Breast epithelium (tissue), 4 donors: ENCODE data around the gene PIK3CB. TPM values are rescaled to one million over a fixed set of nuclear protein-coding genes. Genes with fewer than 3 reads are reported as not detected.

Source experiments
- DNase-seq, 2 donors: peaks; one replicate each; pipeline ENCODE4 v3.0.0-alpha.2; 2019; ENCODE audit warnings: low spot score in 2 of 2
- H3K27ac ChIP-seq, 2 donors: fragments of 200-600 bp; sonication (generic) in 1 of 2; one replicate each; pipeline ENCODE4 v1.5.1; 2016 to 2019; ENCODE audit warnings: mild to moderate bottlenecking in 1 of 2
- H3K27me3 ChIP-seq, 2 donors: fragments of 200-600 bp; sonication (generic) in 1 of 2; one replicate each; pipeline versions ENCODE4 v1.5.1 to v1.6.0; 2017 to 2019; ENCODE audit warnings: control low read depth in 1 of 2, mild to moderate bottlenecking in 1 of 2
- H3K36me3 ChIP-seq: fragments of 200-600 bp; one replicate; pipeline ENCODE4 v1.5.1; 2019
- H3K4me1 ChIP-seq, 2 donors: fragments of 200-600 bp; sonication (generic); one replicate each; pipeline ENCODE4 v1.5.1; 2016 to 2019; ENCODE audit warnings: control low read depth in 1 of 2
- H3K4me3 ChIP-seq, 3 donors: fragments of 200-600 bp; sonication (generic); 1 replicate in 2 of 3; 2 replicates in 1 of 3; pipeline ENCODE4 v1.5.1; 2016 to 2019; ENCODE audit warnings: mild to moderate bottlenecking in 3 of 3, moderate library complexity in 2 of 3
- H3K9me3 ChIP-seq, 2 donors: fragments of 200-600 bp; sonication (generic) in 1 of 2; one replicate each; pipeline ENCODE4 v1.5.1; 2016 to 2019; ENCODE audit warnings: control low read depth in 1 of 2
- CTCF ChIP-seq, 3 donors: fragments of 450-650 bp; IDR thresholded peaks; one replicate each; pipeline ENCODE4 v1.5.1; 2016 to 2017; ENCODE audit warnings: antibody characterized with exemption in 3 of 3, mild to moderate bottlenecking in 3 of 3, moderate library complexity in 3 of 3
- POLR2A ChIP-seq: fragments of 450-650 bp; IDR thresholded peaks from one replicate; pipeline ENCODE4 v1.6.1; 2016; ENCODE audit warnings: antibody characterized with exemption, mild to moderate bottlenecking, moderate library complexity
- POLR2AphosphoS5 ChIP-seq, 3 donors: sonication (generic); formaldehyde crosslinking; IDR thresholded peaks; one replicate each; pipeline ENCODE4 v1.6.1; 2017; ENCODE audit warnings: antibody characterized with exemption in 3 of 3
- intact Hi-C: fragments of 100-400 bp; cut with DNase I; formaldehyde crosslinking; loops from one replicate; pipeline ENCODE4 v1.15.1; 2023; ENCODE audit warnings: low total_unique reads
- total RNA-seq, 3 donors: library from RNA; depleted of rRNA; stranded (reverse); fragments of >200 nt; gene quantifications; one replicate each; pipeline ENCODE4 v1.1.0, GENCODE V29; 2016

Gene PIK3CB
- total RNA-seq, 3 donors from 2014 or later = 30.5 to 46.2 (median 31.7) TPM

- no peak for TF ChIP-seq POLR2AphosphoS5 (IDR thresholded peaks at IDR 0.05)
- TF ChIP-seq POLR2A = no peak
- no peak for TF ChIP-seq CTCF (IDR thresholded peaks at IDR 0.05)
- Histone ChIP-seq H3K36me3 (no peaks in the 10 kb centered on the region), H3K27me3 (no peaks in the 10 kb centered on the region), H3K27ac (no peak overlapping the region), H3K4me1 (no peaks in the 10 kb centered on the region), H3K9me3 (no peaks in the 10 kb centered on the region), H3K4me3 (no peak overlapping the region)
- DNase-seq = no peak
- intact Hi-C loops = no loop called here
These were observed 109.6 kb downstream of the PIK3CB start for GRCh38 chr3:138725116-138725515.

GRCh38 chr3:138724443-138724842 is 110.3 kb downstream of the PIK3CB start:
- TF ChIP-seq CTCF (IDR thresholded peaks at IDR 0.05) (no peak), POLR2A (no peak), POLR2AphosphoS5 (IDR thresholded peaks at IDR 0.05) (no peak)

GRCh38 chr3:138718849-138719248 is 115.9 kb downstream of the PIK3CB start:
- no peak for DNase-seq
- Histone ChIP-seq H3K27ac (no peak overlapping the region), H3K4me3 (no peak overlapping the region), H3K36me3 (no peaks in the 10 kb centered on the region), H3K27me3 (no peaks in the 10 kb centered on the region), H3K4me1 (no peaks in the 10 kb centered on the region), H3K9me3 (no peaks in the 10 kb centered on the region)
- TF ChIP-seq CTCF (IDR thresholded peaks at IDR 0.05) (no peak), POLR2A (no peak), POLR2AphosphoS5 (IDR thresholded peaks at IDR 0.05) (no peak)
- intact Hi-C loops = no loop called here

More at GRCh38 chr3:138724443-138724842, 110.3 kb downstream of the PIK3CB start:
- no peaks in the 10 kb centered on the region for H3K27me3 ChIP-seq
- no peak for DNase-seq
- no peaks in the 10 kb centered on the region for H3K4me1 ChIP-seq
- no peak overlapping the region for H3K4me3 ChIP-seq
- H3K27ac ChIP-seq = no peak overlapping the region
- no peaks in the 10 kb centered on the region for H3K9me3 ChIP-seq
- H3K36me3 ChIP-seq = no peaks in the 10 kb centered on the region
- intact Hi-C loops = no loop called here

GRCh38 chr3:138717348-138717747 is 117.4 kb downstream of the PIK3CB start:
- no peak overlapping the region for H3K4me3 ChIP-seq
- TF ChIP-seq POLR2A (no peak), CTCF (IDR thresholded peaks at IDR 0.05) (no peak), POLR2AphosphoS5 (IDR thresholded peaks at IDR 0.05) (no peak)
- H3K27ac ChIP-seq = no peak overlapping the region
- no peaks in the 10 kb centered on the region for H3K4me1 ChIP-seq
- intact Hi-C loops = no loop called here
- no peaks in the 10 kb centered on the region for H3K27me3 ChIP-seq
- DNase-seq = no peak
- H3K9me3 ChIP-seq = no peaks in the 10 kb centered on the region
- H3K36me3 ChIP-seq = no peaks in the 10 kb centered on the region

- TF ChIP-seq POLR2A = no peak
- TF ChIP-seq CTCF (IDR thresholded peaks at IDR 0.05) = no peak
- no peak for TF ChIP-seq POLR2AphosphoS5 (IDR thresholded peaks at IDR 0.05)
- no peaks in the 10 kb centered on the region for H3K27me3 ChIP-seq
- no peaks in the 10 kb centered on the region for H3K4me1 ChIP-seq
- no peak overlapping the region for H3K4me3 ChIP-seq
- no peak for DNase-seq
- H3K9me3 ChIP-seq = no peaks in the 10 kb centered on the region
- H3K36me3 ChIP-seq = no peaks in the 10 kb centered on the region
- intact Hi-C loops = no loop called here
- no peak overlapping the region for H3K27ac ChIP-seq
These were observed 122.6 kb downstream of the PIK3CB start for GRCh38 chr3:138712086-138712485.
